ACC112 (cell line): ENCODE results near the gene PIK3R2.

ENCODE experiments used
- H2AFZ ChIP-seq: fragments of 200-600 bp; sonication (generic); one replicate; pipeline ENCODE4 v1.6.0; 2017; ENCODE audit warnings: antibody characterized with exemption, low read length; ENCODE audit not compliant: unreplicated experiment
- H3K27ac ChIP-seq: fragments of 200-600 bp; sonication (generic); 2 replicates; pipeline ENCODE4 v1.5.1; 2014; ENCODE audit warnings: low read depth, mild to moderate bottlenecking, antibody characterized with exemption, low read length, moderate library complexity
- H3K27me3 ChIP-seq: fragments of 200-600 bp; sonication (generic); 2 replicates; pipeline ENCODE4 v1.6.1; 2014; ENCODE audit warnings: mild to moderate bottlenecking, antibody characterized with exemption, low read length, moderate library complexity, mixed read lengths; ENCODE audit not compliant: insufficient read depth
- H3K36me3 ChIP-seq: fragments of 200-600 bp; sonication (generic); 2 replicates; pipeline ENCODE4 v1.6.1; 2016; ENCODE audit warnings: mild to moderate bottlenecking, antibody characterized with exemption, low read length, moderate library complexity, mixed read lengths; ENCODE audit not compliant: insufficient read depth
- H3K4me1 ChIP-seq: fragments of 200-600 bp; sonication (generic); one replicate; pipeline ENCODE4 v1.6.1; 2016; ENCODE audit warnings: low read length, mixed read lengths; ENCODE audit not compliant: insufficient read depth, unreplicated experiment, control insufficient read depth
- H3K4me3 ChIP-seq: fragments of 200-600 bp; sonication (generic); 2 replicates; pipeline ENCODE4 v1.5.1; 2014; ENCODE audit warnings: mild to moderate bottlenecking, low read depth, low read length
- H3K79me2 ChIP-seq: fragments of 200-600 bp; sonication (generic); one replicate; pipeline ENCODE4 v1.6.0; 2016; ENCODE audit warnings: low read length; ENCODE audit not compliant: control insufficient read depth, unreplicated experiment, insufficient read depth

Gene PIK3R2

DNA sequence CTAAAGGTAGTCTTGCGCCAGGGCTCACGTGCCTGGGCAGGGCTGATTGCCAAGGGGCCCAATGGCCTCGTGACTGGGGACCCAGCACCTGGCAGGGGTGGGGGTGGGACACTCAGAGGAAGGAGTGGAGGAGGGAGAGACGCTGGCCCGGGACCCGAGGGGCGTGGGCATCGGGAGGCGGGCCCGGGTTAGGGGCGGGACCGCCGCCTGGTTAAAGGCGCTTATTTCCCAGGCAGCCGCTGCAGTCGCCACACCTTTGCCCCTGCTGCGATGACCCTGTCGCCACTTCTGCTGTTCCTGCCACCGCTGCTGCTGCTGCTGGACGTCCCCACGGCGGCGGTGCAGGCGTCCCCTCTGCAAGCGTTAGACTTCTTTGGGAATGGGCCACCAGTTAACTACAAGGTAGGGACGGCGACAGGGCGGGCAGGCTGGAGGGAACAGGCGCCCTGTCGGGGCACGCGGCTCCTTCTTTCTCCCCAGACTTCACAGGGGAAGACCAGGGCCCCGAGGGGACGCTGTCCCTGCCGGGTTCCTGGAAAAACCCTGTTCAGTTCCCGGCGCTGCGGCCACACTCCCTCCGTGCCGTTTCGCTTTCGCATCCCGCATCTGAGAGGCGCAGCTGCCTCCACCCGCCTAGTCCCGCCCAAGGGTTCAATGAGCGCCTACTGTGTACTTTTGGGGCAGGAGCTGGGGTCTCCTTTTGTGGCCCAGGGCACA, 20.8 kb downstream of the PIK3R2 start, which contains the start of gene IFI30:
TSS of gene IFI30 (plus strand) at position 242 of the 717 bp plus-strand sequence. CDS start at position 271, 29 bp downstream.
- H3K79me2 ChIP-seq, result no peaks in the 10 kb centered on the region
- H2AFZ ChIP-seq, result peak within 1 kb of the TSS; percentile 54
- H3K4me1 ChIP-seq, result peaks cover 7% of the 10 kb centered on the region
- H3K36me3 ChIP-seq, result no peaks in the 10 kb centered on the region; the same call in 1 of the 2 replicates
- peak within 1 kb of the TSS; percentile 84 for H3K4me3 ChIP-seq
- no peaks in the 10 kb centered on the region for H3K27me3 ChIP-seq
- H3K27ac ChIP-seq, result no peak within 1 kb of the TSS

DNA sequence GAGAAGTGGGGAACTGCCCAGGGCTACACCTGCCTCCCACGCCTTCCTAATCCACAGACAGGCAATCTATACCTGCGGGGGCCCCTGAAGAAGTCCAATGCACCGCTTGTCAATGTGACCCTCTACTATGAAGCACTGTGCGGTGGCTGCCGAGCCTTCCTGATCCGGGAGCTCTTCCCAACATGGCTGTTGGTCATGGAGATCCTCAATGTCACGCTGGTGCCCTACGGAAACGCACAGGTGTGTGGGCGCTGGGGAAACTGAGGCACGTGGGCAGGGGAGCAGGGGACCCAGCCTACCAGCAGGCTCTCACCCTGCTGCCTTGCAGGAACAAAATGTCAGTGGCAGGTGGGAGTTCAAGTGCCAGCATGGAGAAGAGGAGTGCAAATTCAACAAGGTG, 22.0 kb downstream of the PIK3R2 start:
- no peaks in the 10 kb centered on the region for H3K79me2 ChIP-seq
- H3K27me3 ChIP-seq, result no peaks in the 10 kb centered on the region
- H3K36me3 ChIP-seq, result no peaks in the 10 kb centered on the region; the same call in 1 of the 2 replicates
- no peak overlapping the region for H3K27ac ChIP-seq
- H3K4me3 ChIP-seq, result peak overlapping the region; percentile 84; the same call in 1 of the 2 replicates
- H2AFZ ChIP-seq, result no peak overlapping the region
- H3K4me1 ChIP-seq, result peaks cover 7% of the 10 kb centered on the region

DNA sequence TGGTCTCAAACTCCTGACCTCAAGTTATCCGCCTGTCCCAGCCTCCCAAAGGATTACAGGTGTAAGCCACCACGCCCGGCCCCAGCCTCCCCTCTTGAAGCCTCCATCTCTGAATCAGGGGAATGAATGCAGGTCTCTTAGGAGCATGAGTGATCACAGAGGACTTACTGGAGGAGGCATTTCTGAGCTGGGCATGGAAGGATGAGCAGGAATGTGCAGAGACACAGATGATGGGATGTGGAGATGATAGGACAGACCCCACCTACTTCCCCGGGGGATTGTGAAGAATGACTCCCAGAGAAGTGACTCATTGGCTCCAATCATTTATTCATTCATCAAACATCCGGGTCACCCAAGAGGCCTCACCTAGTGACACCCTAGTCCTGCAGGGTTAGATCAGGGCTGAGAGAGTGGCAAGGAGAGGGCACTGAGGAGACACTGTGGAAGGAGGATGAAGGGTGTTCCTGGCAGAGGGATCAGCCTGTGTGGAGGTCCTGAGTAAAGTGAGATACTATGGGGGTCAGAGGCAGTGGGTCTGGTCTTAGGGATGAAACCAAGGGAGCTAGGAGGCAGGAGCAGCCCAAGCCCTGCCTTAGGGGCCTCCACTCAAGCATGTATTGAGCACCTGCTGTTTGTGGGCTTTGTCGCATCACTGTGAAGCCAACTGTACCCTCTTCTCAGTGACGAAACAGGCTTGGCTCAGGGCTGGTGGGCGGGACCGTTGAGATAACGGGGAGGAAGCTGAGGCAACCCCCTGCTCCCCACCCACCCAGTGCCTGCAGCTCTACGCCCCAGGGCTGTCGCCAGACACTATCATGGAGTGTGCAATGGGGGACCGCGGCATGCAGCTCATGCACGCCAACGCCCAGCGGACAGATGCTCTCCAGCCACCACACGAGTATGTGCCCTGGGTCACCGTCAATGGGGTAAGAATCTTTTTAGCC, 23.7 kb downstream of the PIK3R2 start:
- Histone ChIP-seq H3K36me3 (no peaks in the 10 kb centered on the region; the same call in 1 of the 2 replicates), H3K4me1 (peaks cover 7% of the 10 kb centered on the region), H3K79me2 (no peaks in the 10 kb centered on the region), H3K27me3 (no peaks in the 10 kb centered on the region), H3K4me3 (no peak overlapping the region), H3K27ac (no peak overlapping the region), H2AFZ (no peak overlapping the region)

DNA sequence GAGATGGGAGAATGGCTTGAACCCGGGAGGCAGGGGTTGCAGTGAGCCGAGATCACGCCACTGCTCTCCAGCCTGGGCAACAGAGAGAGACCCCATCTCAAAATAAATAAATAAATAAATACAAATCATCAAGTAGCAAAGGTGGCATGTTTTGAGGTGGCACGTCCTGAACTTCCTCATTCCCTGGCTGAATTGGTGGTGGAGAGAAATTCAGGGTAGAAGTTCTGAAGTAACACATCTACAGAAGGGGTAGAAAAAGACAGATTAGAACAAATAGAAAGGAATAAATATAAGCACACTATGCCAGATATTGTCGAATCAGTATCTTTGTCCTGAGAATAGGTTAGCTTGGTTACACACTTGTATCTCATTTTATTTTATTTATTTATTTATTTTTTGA, 27.0 kb downstream of the PIK3R2 start:
- H3K27me3 ChIP-seq, result no peaks in the 10 kb centered on the region
- no peak overlapping the region for H3K4me3 ChIP-seq
- H3K79me2 ChIP-seq, result no peaks in the 10 kb centered on the region
- H3K36me3 ChIP-seq, result no peaks in the 10 kb centered on the region; the same call in 1 of the 2 replicates
- H2AFZ ChIP-seq, result no peak overlapping the region
- H3K27ac ChIP-seq, result no peak overlapping the region
- H3K4me1 ChIP-seq, result no peaks in the 10 kb centered on the region

DNA sequence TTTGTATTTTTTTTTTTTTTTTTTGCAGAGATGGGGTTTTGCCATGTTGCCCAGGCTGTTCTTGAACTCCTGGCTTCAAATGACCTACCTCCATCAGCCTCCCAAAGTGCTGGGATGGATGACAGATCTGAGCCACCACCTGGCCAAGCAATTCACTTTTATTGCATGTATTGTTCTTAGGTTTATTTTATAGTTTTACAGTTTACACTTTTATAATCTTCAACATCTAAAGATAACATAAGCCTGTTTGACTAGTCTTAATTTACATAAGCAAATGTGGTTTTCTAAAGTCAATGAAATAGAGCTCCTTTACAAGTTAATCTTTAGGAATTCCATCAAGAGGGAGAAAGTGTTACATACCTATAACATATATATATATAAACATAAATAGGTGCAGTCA, 30.6 kb downstream of the PIK3R2 start:
- no peak overlapping the region for H3K4me3 ChIP-seq
- H3K4me1 ChIP-seq, result no peaks in the 10 kb centered on the region
- H3K79me2 ChIP-seq, result no peaks in the 10 kb centered on the region
- H3K27me3 ChIP-seq, result no peaks in the 10 kb centered on the region
- H3K27ac ChIP-seq, result no peak overlapping the region
- H3K36me3 ChIP-seq, result no peaks in the 10 kb centered on the region
- H2AFZ ChIP-seq, result no peak overlapping the region

DNA sequence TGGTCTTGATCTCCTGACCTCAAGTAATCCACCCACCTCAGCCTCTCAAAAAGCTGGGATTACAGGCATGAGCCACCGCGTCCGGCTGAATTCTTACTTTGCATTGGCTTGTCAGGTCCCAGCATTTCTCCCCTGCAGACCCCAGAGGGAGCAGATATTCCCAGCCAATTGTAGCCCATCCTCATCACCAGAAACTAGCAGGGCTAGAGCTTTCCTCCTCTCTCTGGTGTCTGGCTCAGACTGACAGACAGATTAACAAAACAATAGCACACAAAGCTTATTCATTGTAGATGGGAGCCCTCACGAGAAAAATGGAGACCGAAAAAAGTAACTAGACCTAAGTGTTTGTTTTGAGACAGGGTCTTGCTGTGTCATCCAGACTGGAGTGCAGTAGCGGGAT, 32.6 kb downstream of the PIK3R2 start:
- Histone ChIP-seq H3K36me3 (no peaks in the 10 kb centered on the region), H3K4me3 (no peak overlapping the region), H3K79me2 (no peaks in the 10 kb centered on the region), H3K27ac (no peak overlapping the region), H3K4me1 (no peaks in the 10 kb centered on the region), H3K27me3 (no peaks in the 10 kb centered on the region), H2AFZ (no peak overlapping the region)

DNA sequence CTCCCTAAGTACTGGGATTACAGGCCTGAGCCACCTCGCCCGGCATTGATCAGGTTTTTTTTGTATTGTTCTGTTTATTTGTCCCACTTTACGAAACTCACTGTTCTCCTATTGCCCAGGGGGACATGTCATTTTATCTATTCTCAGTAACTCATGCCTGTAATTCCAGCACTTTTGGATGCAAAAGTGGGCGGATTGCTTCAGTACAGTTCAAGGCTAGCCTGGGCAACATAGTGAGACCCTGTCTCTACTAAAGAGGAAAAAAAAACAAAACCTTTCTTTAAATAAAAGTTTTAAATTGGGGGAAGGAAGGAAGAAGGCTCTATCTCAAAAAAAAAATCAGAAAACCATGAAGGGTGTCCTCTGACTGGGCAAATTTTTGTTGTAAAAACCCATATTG, 37.3 kb downstream of the PIK3R2 start:
- Histone ChIP-seq H3K27me3 (no peaks in the 10 kb centered on the region), H3K4me3 (no peak overlapping the region), H3K27ac (no peak overlapping the region), H3K79me2 (peaks cover 5% of the 10 kb centered on the region), H3K36me3 (no peaks in the 10 kb centered on the region), H3K4me1 (peaks cover 5% of the 10 kb centered on the region), H2AFZ (no peak overlapping the region)

DNA sequence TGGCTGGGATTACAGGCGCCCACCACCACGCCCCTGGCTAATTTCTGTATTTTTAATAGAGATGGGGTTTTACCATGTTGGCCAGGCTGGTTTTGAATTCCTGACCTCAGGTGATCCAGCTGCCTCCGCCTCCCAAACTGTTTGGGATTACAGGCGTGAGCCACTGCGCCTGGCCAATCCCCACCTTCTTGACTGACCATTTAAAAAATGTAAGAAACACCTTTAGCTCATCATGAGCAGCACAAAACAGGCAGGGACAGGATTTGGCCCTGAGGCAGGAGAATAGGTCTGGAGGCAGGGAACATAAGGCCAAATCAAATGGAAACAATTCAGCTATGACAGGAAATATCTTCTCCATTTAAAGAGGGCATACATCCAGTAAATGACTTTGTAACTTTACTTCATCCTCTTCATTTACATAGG, 38.7 kb downstream of the PIK3R2 start:
- Histone ChIP-seq H3K4me1 (peaks cover 5% of the 10 kb centered on the region), H3K4me3 (peak overlapping the region; percentile 85), H3K79me2 (peaks cover 5% of the 10 kb centered on the region), H3K36me3 (no peaks in the 10 kb centered on the region), H3K27me3 (no peaks in the 10 kb centered on the region), H2AFZ (no peak overlapping the region), H3K27ac (peak overlapping the region; percentile 75)

DNA sequence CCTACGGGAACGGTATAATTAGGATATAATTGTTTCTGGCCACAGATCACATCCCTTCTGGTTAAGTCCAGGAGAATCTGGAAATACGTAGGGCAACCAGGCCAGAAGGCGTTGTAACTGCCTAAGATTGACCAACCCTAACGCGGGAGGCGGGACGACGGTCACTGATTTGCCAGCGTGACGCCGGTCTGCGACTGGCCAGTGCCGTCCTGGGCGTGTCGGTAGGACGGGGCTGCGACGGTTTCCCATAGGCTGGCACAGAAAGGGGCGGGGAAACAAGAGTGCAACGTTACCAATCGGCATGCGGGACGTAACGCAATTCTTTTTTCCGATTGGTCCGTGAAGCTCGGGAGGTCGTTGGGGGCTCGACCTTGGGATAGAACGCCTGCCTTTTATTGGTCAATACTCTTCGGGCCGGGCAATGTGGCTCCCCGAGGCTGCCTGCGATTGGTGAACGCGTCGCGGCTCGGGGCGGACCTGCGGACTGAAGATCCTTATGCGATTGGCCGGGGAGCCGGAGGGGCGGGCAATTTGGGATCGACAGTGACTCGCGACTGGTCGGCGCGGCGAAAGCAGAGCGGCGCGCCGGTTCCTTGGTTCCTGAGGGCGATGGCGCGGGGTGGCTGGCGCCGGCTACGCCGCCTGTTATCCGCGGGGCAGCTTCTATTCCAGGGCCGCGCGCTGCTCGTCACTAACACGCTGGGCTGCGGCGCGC, 39.9 kb downstream of the PIK3R2 start, which contains the start of gene MPV17L2:
TSS of gene MPV17L2 (plus strand) at position 546 of the 715 bp plus-strand sequence. CDS start at position 610, 64 bp downstream.
- H2AFZ ChIP-seq, result peak within 1 kb of the TSS; percentile 64
- peaks cover 5% of the 10 kb centered on the region for H3K79me2 ChIP-seq
- H3K4me3 ChIP-seq, result peak within 1 kb of the TSS; percentile 85
- no peaks in the 10 kb centered on the region for H3K36me3 ChIP-seq
- H3K27me3 ChIP-seq, result no peaks in the 10 kb centered on the region
- peaks cover 5% of the 10 kb centered on the region for H3K4me1 ChIP-seq
- peak within 1 kb of the TSS; percentile 75 for H3K27ac ChIP-seq
